GM12878 (cell line): Measurements from ENCODE around the gene ABCD2. TPM values are rescaled to one million over a fixed set of nuclear protein-coding genes. Genes with fewer than 3 reads are reported as not detected.
A peak's percentile ranks its signal among the peaks of the same experiment; 100 is the strongest.

ENCODE experiments used
- ATAC-seq: fragments of 200-7000 bp; cut with Tn5 transposase; 3 replicates; pipeline ENCODE4 v1.9.1; 2020; ENCODE audit warnings: mild to moderate bottlenecking, moderate library complexity
- BruUV-seq: library from RNA; stranded (reverse); fragments of 400-500 nt; replicated peaks from 2 replicates; lab custom pipeline; 2021; lab: Mats Ljungman, UMichigan
- CTCF ChIA-PET: fragments of 300-600 bp; sonication (Branson Sonifier 250); formaldehyde crosslinking; extraction: SDS; loops from one replicate; lab custom pipeline; 2021; ENCODE audit warnings: inconsistent platforms; lab: Yijun Ruan, JAX
- POLR2A ChIA-PET: fragments of 350-600 bp; formaldehyde crosslinking; extraction: SDS; loops from one replicate; lab custom pipeline; 2021; ENCODE audit warnings: inconsistent platforms; lab: Charles Lee
- RAD21 ChIA-PET: fragments of 300-600 bp; sonication (Branson Sonifier 250); formaldehyde crosslinking; loops from one replicate; lab custom pipeline; 2023; ENCODE audit warnings: antibody characterized with exemption; ENCODE audit not compliant: unreplicated experiment; lab: Charles Lee
- SMC1A ChIA-PET: fragments of 300-600 bp; sonication (Branson Sonifier 250); formaldehyde crosslinking; loops from one replicate; lab custom pipeline; 2023; ENCODE audit not compliant: unreplicated experiment, uncharacterized antibody; lab: Charles Lee
- DNase-seq: peaks from one replicate; pipeline ENCODE4 v3.0.0-alpha.2; 2011; ENCODE audit warnings: low read depth, low spot score
- FAIRE-seq: peaks from 3 replicates; lab custom pipeline; 2011; peaks lifted over from hg19 to GRCh38; lab: Jason Lieb, UNC
- H2AFZ ChIP-seq: 2 replicates; pipeline ENCODE4 v1.6.0; 2011; ENCODE audit warnings: low read depth, low read length, control low read depth; ENCODE audit not compliant: control insufficient read depth
- H3K27ac ChIP-seq: 2 replicates; pipeline ENCODE4 v1.5.1; 2011; ENCODE audit warnings: control low read depth; ENCODE audit not compliant: control insufficient read depth, insufficient read depth
- H3K27me3 ChIP-seq, 2 experiments: replicated peaks in 1 of 2; 2 replicates each; pipeline versions ENCODE4 v1.6.0 to v1.6.1; 2011; ENCODE audit warnings: low read length in 1 of 2; ENCODE audit not compliant: control insufficient read depth in 2 of 2, insufficient read depth in 2 of 2
- H3K36me3 ChIP-seq, 2 experiments: 2 replicates each; pipeline ENCODE4 v1.5.1; 2011; ENCODE audit warnings: low read length in 1 of 2; ENCODE audit not compliant: control insufficient read depth in 2 of 2, insufficient read depth in 2 of 2
- H3K4me1 ChIP-seq: 2 replicates; pipeline ENCODE4 v1.6.1; 2011; ENCODE audit warnings: mild to moderate bottlenecking, low read length, moderate library complexity, mixed read lengths; ENCODE audit not compliant: control insufficient read depth, insufficient read depth
- H3K4me2 ChIP-seq: 2 replicates; pipeline ENCODE4 v1.6.0; 2011; ENCODE audit warnings: control low read depth; ENCODE audit not compliant: control insufficient read depth, insufficient read depth
- H3K4me3 ChIP-seq: fragments of 200-600 bp; sonication (generic); 2 replicates; pipeline ENCODE4 v1.5.1; 2016
- H3K79me2 ChIP-seq: 2 replicates; pipeline ENCODE4 v1.6.0; 2011; ENCODE audit warnings: low read length; ENCODE audit not compliant: control insufficient read depth, insufficient read depth
- H3K9ac ChIP-seq: 2 replicates; pipeline ENCODE4 v1.8.0; 2011; ENCODE audit warnings: low read length, control low read depth, mixed read lengths; ENCODE audit not compliant: control insufficient read depth, insufficient read depth
- H3K9me3 ChIP-seq: replicated peaks from 3 replicates; pipeline ENCODE4 v1.5.1; 2011; ENCODE audit warnings: mild to moderate bottlenecking, low read length; ENCODE audit not compliant: control insufficient read depth, insufficient read depth
- H4K20me1 ChIP-seq: 2 replicates; pipeline ENCODE4 v1.6.0; 2011; ENCODE audit not compliant: control insufficient read depth, insufficient read depth
- BRCA1 ChIP-seq: IDR thresholded peaks from 2 replicates; pipeline ENCODE4 v1.6.1; 2011; ENCODE audit warnings: low read depth, low read length, improper control_type of control experiment
- CREM ChIP-seq: IDR thresholded peaks from 2 replicates; pipeline ENCODE4 v1.6.1; 2014; ENCODE audit warnings: antibody characterized with exemption, low read depth
- GABPA ChIP-seq: IDR thresholded peaks from 2 replicates; pipeline ENCODE4 v1.6.1; 2014; ENCODE audit warnings: antibody characterized with exemption, low read depth, mild to moderate bottlenecking, inconsistent platforms
- GATAD2B ChIP-seq: fragments of 450-650 bp; conservative IDR thresholded peaks from 2 replicates; pipeline ENCODE4 v1.6.1; 2017; ENCODE audit warnings: low read depth, mild to moderate bottlenecking, moderate library complexity
- NBN ChIP-seq: fragments of 450-650 bp; IDR thresholded peaks from 2 replicates; pipeline ENCODE4 v1.6.1; 2016
- PML ChIP-seq: IDR thresholded peaks from 2 replicates; pipeline ENCODE4 v1.6.1; 2012; ENCODE audit warnings: low read length, inconsistent platforms
- RAD51 ChIP-seq: fragments of 450-650 bp; IDR thresholded peaks from 2 replicates; pipeline ENCODE4 v1.6.1; 2016; ENCODE audit warnings: moderate library complexity, mild to moderate bottlenecking, inconsistent platforms
- RBBP5 ChIP-seq: fragments of 200-600 bp; sonication (generic); conservative IDR thresholded peaks from 2 replicates; pipeline ENCODE4 v1.6.1; 2016
- RCOR1 ChIP-seq: conservative IDR thresholded peaks from 2 replicates; pipeline ENCODE4 v1.6.1; 2012; ENCODE audit warnings: low read depth, low read length, improper control_type of control experiment
- SIN3A ChIP-seq: IDR thresholded peaks from 2 replicates; pipeline ENCODE4 v1.6.1; 2012; ENCODE audit warnings: low read depth, low read length, improper control_type of control experiment
- SREBF2 ChIP-seq: IDR thresholded peaks from 2 replicates; pipeline ENCODE4 v1.6.1; 2012; ENCODE audit warnings: mild to moderate bottlenecking, low read length
- YY1 ChIP-seq: IDR thresholded peaks from 2 replicates; pipeline ENCODE4 v1.6.1; 2011; ENCODE audit warnings: low read depth, mild to moderate bottlenecking, low read length
- ZNF207 ChIP-seq: fragments of 450-650 bp; IDR thresholded peaks from 2 replicates; pipeline ENCODE4 v1.6.1; 2014; ENCODE audit warnings: antibody characterized with exemption, mild to moderate bottlenecking, borderline replicate concordance
- WGBS: methylation state at CpG from one replicate; pipeline ENCODE4 v1.1.6; 2016; ENCODE audit warnings: low lambda C conversion rate; ENCODE audit not compliant: insufficient replicate concordance, insufficient coverage; ENCODE audit errors: missing lambda C conversion rate; 5-methylcytosine and 5-hydroxymethylcytosine counted together
- in situ Hi-C: fragments of 300-500 bp; cut with MboI; formaldehyde crosslinking; loops from 9 replicates; pipeline ENCODE4 v1.14.3; 2018; ENCODE audit warnings: mixed read lengths
- intact Hi-C: fragments of 100-400 bp; cut with micrococcal nuclease; formaldehyde crosslinking; loops from one replicate; pipeline ENCODE4 v1.14.2; 2022; ENCODE audit not compliant: unreplicated experiment
- polyA plus RNA-seq, 11 experiments: library from polyadenylated mRNA; depleted of rRNA in 4 of 11; unstranded in 6 of 11; stranded (reverse) in 5 of 11; fragments of >200 nt; fragmentation: Nextera tagmentation in 4 of 11; fragmentation: Illumina TruSeq in 1 of 11; extraction: Ambion mirVana in 4 of 11; extraction: Trizol in 1 of 11; gene quantifications; 1 replicate in 1 of 11; 2 replicates in 10 of 11; pipeline versions ENCODE4 v1.2.1 to v1.2.3, GENCODE V29; 2011 to 2016; ENCODE audit warnings: inconsistent platforms in 2 of 11, missing spikeins in 2 of 11, low read depth in 1 of 11
- total RNA-seq, 4 experiments: library from RNA; depleted of rRNA in 3 of 4; stranded (reverse); fragments of >200 nt in 3 of 4; fragmentation: Illumina TruSeq in 1 of 4; extraction: Trizol in 1 of 4; gene quantifications; 2 replicates each; pipeline versions ENCODE4 v1.2.1 to v1.2.3, GENCODE V29; 2013 to 2021
- TF ChIP-seq, protein P1 (sequence below): fragments of 450-650 bp; IDR thresholded peaks from 2 replicates; pipeline ENCODE4 v1.6.1; 2017; ENCODE audit warnings: mild to moderate bottlenecking, moderate library complexity
- TF ChIP-seq, protein P2 (sequence below): fragments of 450-650 bp; formaldehyde crosslinking; IDR thresholded peaks from 2 replicates; pipeline ENCODE4 v1.4.0; 2020; ENCODE audit warnings: mild to moderate bottlenecking, moderate library complexity

Gene ABCD2
- total and polyA plus RNA-seq, 10 of the 15 experiments (the other 5 are each of a cell fraction or from before 2014, with no cell fraction given): 4.4 to 16.2 (median 7.5) TPM

DNA sequence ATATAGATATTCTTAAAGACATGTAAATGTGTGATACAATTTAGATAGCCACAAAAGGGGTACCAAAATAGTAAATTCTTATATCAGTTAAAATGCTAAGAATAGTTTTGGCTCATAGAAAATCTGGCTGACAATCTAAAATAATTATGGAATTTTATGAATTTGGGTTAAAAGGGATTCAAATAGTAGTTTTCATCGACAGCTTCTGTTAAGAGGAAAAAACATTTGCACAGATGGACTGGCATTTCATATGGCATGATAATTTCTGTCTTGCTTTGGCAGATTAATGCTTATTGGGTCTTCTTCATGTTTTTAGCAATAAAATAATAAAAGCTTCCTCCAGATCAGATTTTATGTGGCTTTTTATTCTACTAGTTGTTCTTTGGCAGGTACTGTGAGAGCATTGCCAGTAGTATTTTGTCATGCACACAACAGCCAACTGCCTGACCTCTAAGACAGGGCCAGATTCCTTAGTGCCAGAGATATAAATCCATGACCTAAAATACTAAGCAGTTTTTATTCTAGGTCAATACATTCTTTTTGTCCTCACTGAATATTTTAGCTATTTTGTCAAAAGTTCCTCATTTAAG, 9.1 kb downstream of the ABCD2 start:
- no peak overlapping the region for H2AFZ ChIP-seq
- no peak overlapping the region for H3K27ac ChIP-seq
- H3K79me2 ChIP-seq: peaks cover 58% of the 10 kb centered on the region
- intact Hi-C loops (loop anchor here (10.0 kb wide), 3 partner anchors 296 to 706 kb away; partner anchors contain the start of genes CPNE8 and LRRK2), in situ Hi-C loops (loop anchor here (25.0 kb wide), 3 partner anchors 502 to 823 kb away; partner anchors contain the start of gene SLC2A13)
- ATAC-seq (no peak), FAIRE-seq (no peak), DNase-seq (no peak)
- no peak overlapping the region for H3K9ac ChIP-seq
- H3K4me3 ChIP-seq: no peak overlapping the region
- SMC1A ChIA-PET: interaction anchor here (0.7 to 10.6 kb wide), 7 partner anchors 11 to 207 kb away, joined by 3 to 101 read pairs (median 4); partner anchors contain the start of gene ABCD2
- POLR2A ChIA-PET: interaction anchor here (4.4 kb wide), 1 partner anchor 11 kb away, joined by 29 read pairs; the partner anchor contains the start of gene ABCD2
- CTCF ChIA-PET: interaction anchor here (1.1 to 1.4 kb wide), 3 partner anchors 9 to 82 kb away, joined by 3 to 4 read pairs (median 3); partner anchors contain the start of gene ABCD2
- H3K4me1 ChIP-seq: no peaks in the 10 kb centered on the region
- H4K20me1 ChIP-seq: no peaks in the 10 kb centered on the region
- H3K36me3 ChIP-seq: peaks cover 0 to 5% of the 10 kb centered on the region in 2 experiments; a peak in 1 of 4 replicates
- 0 out of 2 replicates have a peak overlapping the region, but pooled peaks have one; percentile 4 for H3K4me2 ChIP-seq
- WGBS: 95% methylated on average over 1 of the region's 1 CpG
- H3K27me3 ChIP-seq: no peaks in the 10 kb centered on the region
- TSS peak; percentile 9 for BruUV-seq
- no peaks in the 10 kb centered on the region; the same call in 1 of the 3 replicates for H3K9me3 ChIP-seq
- RAD21 ChIA-PET: interaction anchor here (0.6 to 5.1 kb wide), 6 partner anchors 11 to 246 kb away, joined by 3 to 41 read pairs (median 3); partner anchors contain the start of gene ABCD2
- TF ChIP-seq SREBF2 (no peak), BRCA1 (no peak), ZNF207 (no peak), YY1 (no peak), NBN (no peak), RBBP5 (no peak), SIN3A (no peak), GATAD2B (no peak), RCOR1 (no peak), RAD51 (no peak), CREM (no peak), PML (no peak), GABPA (no peak)
- TF ChIP-seq, protein P1, sequence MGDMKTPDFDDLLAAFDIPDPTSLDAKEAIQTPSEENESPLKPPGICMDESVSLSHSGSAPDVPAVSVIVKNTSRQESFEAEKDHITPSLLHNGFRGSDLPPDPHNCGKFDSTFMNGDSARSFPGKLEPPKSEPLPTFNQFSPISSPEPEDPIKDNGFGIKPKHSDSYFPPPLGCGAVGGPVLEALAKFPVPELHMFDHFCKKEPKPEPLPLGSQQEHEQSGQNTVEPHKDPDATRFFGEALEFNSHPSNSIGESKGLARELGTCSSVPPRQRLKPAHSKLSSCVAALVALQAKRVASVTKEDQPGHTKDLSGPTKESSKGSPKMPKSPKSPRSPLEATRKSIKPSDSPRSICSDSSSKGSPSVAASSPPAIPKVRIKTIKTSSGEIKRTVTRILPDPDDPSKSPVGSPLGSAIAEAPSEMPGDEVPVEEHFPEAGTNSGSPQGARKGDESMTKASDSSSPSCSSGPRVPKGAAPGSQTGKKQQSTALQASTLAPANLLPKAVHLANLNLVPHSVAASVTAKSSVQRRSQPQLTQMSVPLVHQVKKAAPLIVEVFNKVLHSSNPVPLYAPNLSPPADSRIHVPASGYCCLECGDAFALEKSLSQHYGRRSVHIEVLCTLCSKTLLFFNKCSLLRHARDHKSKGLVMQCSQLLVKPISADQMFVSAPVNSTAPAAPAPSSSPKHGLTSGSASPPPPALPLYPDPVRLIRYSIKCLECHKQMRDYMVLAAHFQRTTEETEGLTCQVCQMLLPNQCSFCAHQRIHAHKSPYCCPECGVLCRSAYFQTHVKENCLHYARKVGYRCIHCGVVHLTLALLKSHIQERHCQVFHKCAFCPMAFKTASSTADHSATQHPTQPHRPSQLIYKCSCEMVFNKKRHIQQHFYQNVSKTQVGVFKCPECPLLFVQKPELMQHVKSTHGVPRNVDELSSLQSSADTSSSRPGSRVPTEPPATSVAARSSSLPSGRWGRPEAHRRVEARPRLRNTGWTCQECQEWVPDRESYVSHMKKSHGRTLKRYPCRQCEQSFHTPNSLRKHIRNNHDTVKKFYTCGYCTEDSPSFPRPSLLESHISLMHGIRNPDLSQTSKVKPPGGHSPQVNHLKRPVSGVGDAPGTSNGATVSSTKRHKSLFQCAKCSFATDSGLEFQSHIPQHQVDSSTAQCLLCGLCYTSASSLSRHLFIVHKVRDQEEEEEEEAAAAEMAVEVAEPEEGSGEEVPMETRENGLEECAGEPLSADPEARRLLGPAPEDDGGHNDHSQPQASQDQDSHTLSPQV: no peak
- TF ChIP-seq, protein P2, sequence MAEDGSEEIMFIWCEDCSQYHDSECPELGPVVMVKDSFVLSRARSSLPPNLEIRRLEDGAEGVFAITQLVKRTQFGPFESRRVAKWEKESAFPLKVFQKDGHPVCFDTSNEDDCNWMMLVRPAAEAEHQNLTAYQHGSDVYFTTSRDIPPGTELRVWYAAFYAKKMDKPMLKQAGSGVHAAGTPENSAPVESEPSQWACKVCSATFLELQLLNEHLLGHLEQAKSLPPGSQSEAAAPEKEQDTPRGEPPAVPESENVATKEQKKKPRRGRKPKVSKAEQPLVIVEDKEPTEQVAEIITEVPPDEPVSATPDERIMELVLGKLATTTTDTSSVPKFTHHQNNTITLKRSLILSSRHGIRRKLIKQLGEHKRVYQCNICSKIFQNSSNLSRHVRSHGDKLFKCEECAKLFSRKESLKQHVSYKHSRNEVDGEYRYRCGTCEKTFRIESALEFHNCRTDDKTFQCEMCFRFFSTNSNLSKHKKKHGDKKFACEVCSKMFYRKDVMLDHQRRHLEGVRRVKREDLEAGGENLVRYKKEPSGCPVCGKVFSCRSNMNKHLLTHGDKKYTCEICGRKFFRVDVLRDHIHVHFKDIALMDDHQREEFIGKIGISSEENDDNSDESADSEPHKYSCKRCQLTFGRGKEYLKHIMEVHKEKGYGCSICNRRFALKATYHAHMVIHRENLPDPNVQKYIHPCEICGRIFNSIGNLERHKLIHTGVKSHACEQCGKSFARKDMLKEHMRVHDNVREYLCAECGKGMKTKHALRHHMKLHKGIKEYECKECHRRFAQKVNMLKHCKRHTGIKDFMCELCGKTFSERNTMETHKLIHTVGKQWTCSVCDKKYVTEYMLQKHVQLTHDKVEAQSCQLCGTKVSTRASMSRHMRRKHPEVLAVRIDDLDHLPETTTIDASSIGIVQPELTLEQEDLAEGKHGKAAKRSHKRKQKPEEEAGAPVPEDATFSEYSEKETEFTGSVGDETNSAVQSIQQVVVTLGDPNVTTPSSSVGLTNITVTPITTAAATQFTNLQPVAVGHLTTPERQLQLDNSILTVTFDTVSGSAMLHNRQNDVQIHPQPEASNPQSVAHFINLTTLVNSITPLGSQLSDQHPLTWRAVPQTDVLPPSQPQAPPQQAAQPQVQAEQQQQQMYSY (CRISPR knock-in tag): no peak
